HepG2 (cell line): ENCODE measurements around the gene ATG16L1. TPM values are rescaled to one million over a fixed set of nuclear protein-coding genes. Genes with fewer than 3 reads are reported as not detected.

Experiments
- ATAC-seq: fragments of 200-7000 bp; cut with Tn5 transposase; 3 replicates; pipeline ENCODE4 v1.9.1; 2020; ENCODE audit warnings: mild to moderate bottlenecking, moderate library complexity
- BruUV-seq: library from RNA; stranded (reverse); fragments of 400-500 nt; replicated peaks from 2 replicates; lab custom pipeline; 2021; lab: Mats Ljungman, UMichigan
- CTCF ChIA-PET: fragments of 300-600 bp; formaldehyde crosslinking; extraction: SDS; loops from one replicate; lab custom pipeline; 2021; ENCODE audit warnings: low total read pairs, inconsistent platforms, low intra/inter-chr PET ratio; lab: Yijun Ruan, JAX
- POLR2A ChIA-PET: fragments of 350-600 bp; sonication (Branson Sonifier 250); formaldehyde crosslinking; loops from one replicate; lab custom pipeline; 2020; ENCODE audit warnings: antibody characterized with exemption, inconsistent platforms; lab: Yijun Ruan, JAX
- DNase-seq: peaks from one replicate; pipeline ENCODE4 v3.0.0-alpha.2; 2015; ENCODE audit warnings: low spot score
- FAIRE-seq: peaks from 3 replicates; lab custom pipeline; 2011; peaks lifted over from hg19 to GRCh38; lab: Jason Lieb, UNC
- H2AFZ ChIP-seq: one replicate; pipeline ENCODE4 v1.6.1; 2011; ENCODE audit warnings: low read length, inconsistent platforms
- H3K27ac ChIP-seq: fragments of 300-600 bp; 3 replicates; pipeline ENCODE4 v1.8.0; 2011; ENCODE audit warnings: mixed run types, mild to moderate bottlenecking, mixed read lengths, low read length, inconsistent platforms; ENCODE audit not compliant: insufficient read depth; ENCODE audit errors: extremely low read length
- H3K27me3 ChIP-seq, 2 experiments: fragments of 200-600 bp in 1 of 2; 2 replicates in 1 of 2; 3 replicates in 1 of 2; pipeline versions ENCODE4 v1.6.0 to v1.8.0; 2011; ENCODE audit warnings: low read length in 2 of 2, mild to moderate bottlenecking in 2 of 2, moderate library complexity in 2 of 2, inconsistent platforms in 1 of 2; ENCODE audit not compliant: insufficient read depth in 2 of 2, control insufficient read depth in 1 of 2
- H3K36me3 ChIP-seq, 2 experiments: fragments of 200-600 bp in 1 of 2; replicated peaks in 1 of 2; 2 replicates in 1 of 2; 3 replicates in 1 of 2; pipeline versions ENCODE4 v1.5.1 to v1.8.0; 2011; ENCODE audit warnings: low read length in 2 of 2, inconsistent platforms in 1 of 2; ENCODE audit not compliant: insufficient read depth in 2 of 2, control insufficient read depth in 1 of 2
- H3K4me1 ChIP-seq: 2 replicates; pipeline ENCODE4 v1.5.1; 2012; ENCODE audit warnings: low read length, inconsistent platforms; ENCODE audit not compliant: insufficient read depth
- H3K4me2 ChIP-seq: 2 replicates; pipeline ENCODE4 v1.6.0; 2011; ENCODE audit warnings: low read depth, low read length, inconsistent platforms
- H3K4me3 ChIP-seq, 3 experiments: fragments of 200-600 bp in 1 of 3; sonication (generic), shearing (Covaris generic) in 1 of 3; replicated peaks in 1 of 3; 2 replicates each; pipeline ENCODE4 v1.5.1; 2011 to 2016; ENCODE audit warnings: low read length in 3 of 3, inconsistent platforms in 2 of 3, low read depth in 2 of 3, mild to moderate bottlenecking in 2 of 3, control low read depth in 1 of 3, mixed read lengths in 1 of 3; ENCODE audit not compliant: insufficient read depth in 1 of 3
- H3K79me2 ChIP-seq: one replicate; pipeline ENCODE4 v1.6.1; 2011; ENCODE audit warnings: low read length, inconsistent platforms; ENCODE audit not compliant: insufficient read depth
- H3K9ac ChIP-seq: 2 replicates; pipeline ENCODE4 v1.6.0; 2011; ENCODE audit warnings: mild to moderate bottlenecking, low read depth, low read length, inconsistent platforms; ENCODE audit not compliant: insufficient read depth
- H3K9me3 ChIP-seq: 2 replicates; pipeline ENCODE4 v1.5.1; 2012; ENCODE audit warnings: mild to moderate bottlenecking, low read length
- H4K20me1 ChIP-seq: 2 replicates; pipeline ENCODE4 v1.6.0; 2011; ENCODE audit warnings: inconsistent platforms, mild to moderate bottlenecking, low read length, moderate library complexity; ENCODE audit not compliant: insufficient read depth
- GATAD1 ChIP-seq: IDR thresholded peaks from 2 replicates; pipeline ENCODE4 v1.6.1; 2016; ENCODE audit warnings: missing genetic modification reagents, missing compliant biosample characterization
- HIC2 ChIP-seq: sonication (generic); formaldehyde crosslinking; IDR thresholded peaks from 2 replicates; pipeline ENCODE4 v1.9.0; 2022; ENCODE audit warnings: low read depth, missing genetic modification reagents
- HNF4A ChIP-seq: sonication (generic); formaldehyde crosslinking; IDR thresholded peaks from 2 replicates; pipeline ENCODE4 v1.4.0; 2020; ENCODE audit warnings: missing genetic modification reagents
- NFE2L2 ChIP-seq: fragments of 150-350 bp; IDR thresholded peaks from 2 replicates; pipeline ENCODE4 v1.6.1; 2014; ENCODE audit warnings: low read length
- PRMT3 ChIP-seq: sonication (generic); formaldehyde crosslinking; IDR thresholded peaks from 2 replicates; pipeline ENCODE4 v1.8.1; 2022; ENCODE audit warnings: low read depth, mild to moderate bottlenecking, moderate library complexity, missing genetic modification reagents, borderline replicate concordance
- SNRNP70 ChIP-seq: fragments of 200-400 bp; formaldehyde crosslinking; IDR thresholded peaks from 2 replicates; pipeline ENCODE4 v1.6.1; 2017; ENCODE audit warnings: mild to moderate bottlenecking, low read depth, low read length, moderate library complexity
- ZBTB7B ChIP-seq: sonication (generic); formaldehyde crosslinking; IDR thresholded peaks from 2 replicates; pipeline ENCODE4 v1.4.0; 2020; ENCODE audit warnings: missing genetic modification reagents
- ZNF136 ChIP-seq: sonication (generic); formaldehyde crosslinking; IDR thresholded peaks from 2 replicates; pipeline ENCODE4 v1.8.1; 2022; ENCODE audit warnings: low read depth, mild to moderate bottlenecking, moderate library complexity, missing genetic modification reagents
- ZNF292 ChIP-seq: sonication (generic); formaldehyde crosslinking; IDR thresholded peaks from 2 replicates; pipeline ENCODE4 v1.8.1; 2022; ENCODE audit warnings: mild to moderate bottlenecking, low read depth, missing genetic modification reagents, borderline replicate concordance
- ZNF614 ChIP-seq: IDR thresholded peaks from 2 replicates; pipeline ENCODE4 v1.6.1; 2018; ENCODE audit warnings: missing biosample characterization, missing genetic modification reagents, inconsistent platforms, borderline replicate concordance
- ZNF747 ChIP-seq: sonication (generic); formaldehyde crosslinking; IDR thresholded peaks from 2 replicates; pipeline ENCODE4 v1.8.1; 2023; ENCODE audit warnings: missing genetic modification reagents, mild to moderate bottlenecking, borderline replicate concordance
- WGBS: methylation state at CpG from one replicate; pipeline ENCODE4 v1.1.6; 2017; ENCODE audit warnings: low lambda C conversion rate; 5-methylcytosine and 5-hydroxymethylcytosine counted together
- in situ Hi-C: cut with HindIII; loops from 2 replicates; pipeline ENCODE4 v1.10.0; 2017; ENCODE audit warnings: low pct_unique_long_range_greater_than_20kb; ENCODE audit not compliant: extremely low pct_ligation_motif_present
- intact Hi-C: fragments of 100-400 bp; cut with micrococcal nuclease; formaldehyde crosslinking; loops from one replicate; pipeline ENCODE4 v1.10.0; 2022; ENCODE audit not compliant: unreplicated experiment
- polyA plus RNA-seq, 8 experiments: library from polyadenylated mRNA; depleted of rRNA in 3 of 8; stranded (reverse) in 7 of 8; unstranded in 1 of 8; fragments of >200 nt; fragmentation: Illumina TruSeq in 4 of 8; extraction: Trizol in 4 of 8; gene quantifications; 2 replicates each; pipeline versions ENCODE4 v1.2.1 to v1.2.3, GENCODE V29; 2011 to 2016; ENCODE audit warnings: low read depth in 4 of 8, missing spikeins in 1 of 8, mixed read lengths in 1 of 8; ENCODE audit not compliant: insufficient read depth in 1 of 8
- total RNA-seq, 5 experiments: library from RNA; depleted of rRNA; stranded (reverse); fragments of >200 nt; fragmentation: Illumina TruSeq; extraction: Trizol; gene quantifications; 2 replicates each; pipeline ENCODE4 v1.2.3, GENCODE V29; 2016; ENCODE audit warnings: low read depth in 1 of 5
- TF ChIP-seq, protein P1 (sequence below): sonication (generic); formaldehyde crosslinking; IDR thresholded peaks from 2 replicates; pipeline ENCODE4 v1.4.0; 2020; ENCODE audit warnings: missing genetic modification reagents, borderline replicate concordance
- TF ChIP-seq, protein P2 (sequence below): sonication (generic); formaldehyde crosslinking; IDR thresholded peaks from 2 replicates; pipeline ENCODE4 v1.4.0; 2020; ENCODE audit warnings: missing genetic modification reagents

The ATG16L1 gene
- total and polyA plus RNA-seq, 2 of the 13 experiments (the other 11 are each of a cell fraction or from before 2014, with no cell fraction given): 26.0 to 51.7 TPM

DNA sequence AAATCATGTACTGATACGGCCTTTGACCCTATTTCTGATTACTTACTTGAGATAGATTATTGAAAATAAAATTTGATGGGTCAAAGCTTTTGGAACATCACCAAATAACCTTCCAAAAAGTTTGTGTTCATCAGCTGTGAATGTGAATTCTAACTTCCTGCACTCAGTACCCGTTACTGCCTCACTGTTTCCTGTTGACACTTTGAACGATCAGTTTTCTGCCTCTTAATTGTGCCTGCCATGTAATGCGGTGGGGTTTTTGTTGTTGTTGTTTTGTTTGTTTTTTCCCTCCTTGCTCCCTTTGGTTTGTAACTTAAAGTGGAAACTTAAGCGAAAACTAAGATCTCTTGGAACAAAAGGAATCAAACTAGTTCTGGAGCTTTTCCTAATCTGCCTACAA is 18.9 kb downstream of the ATG16L1 start:
- peaks cover 40 to 95% of the 10 kb centered on the region in 2 experiments for H3K36me3 ChIP-seq
- H3K4me1 ChIP-seq: no peaks in the 10 kb centered on the region
- no peak for FAIRE-seq
- in situ Hi-C loops: no loop called here
- H3K27ac ChIP-seq: no peak overlapping the region
- H3K79me2 ChIP-seq: no peaks in the 10 kb centered on the region
- H2AFZ ChIP-seq: no peak overlapping the region
- CTCF ChIA-PET: no interaction called here
- no peak overlapping the region for H3K9ac ChIP-seq
- H3K4me3 ChIP-seq: no peak overlapping the region
- no peaks in the 10 kb centered on the region for H3K27me3 ChIP-seq
- ATAC-seq: no peak
- 97% methylated on average over 5 of the region's 5 CpGs for WGBS
- H3K4me2 ChIP-seq: no peak overlapping the region
- intact Hi-C loops: no loop called here
- no TSS peak for BruUV-seq
- POLR2A ChIA-PET: interaction anchor here (1.1 kb wide), 1 partner anchor 19 kb away, joined by 3 read pairs; the partner anchor contains the start of gene ATG16L1
- H3K9me3 ChIP-seq: no peaks in the 10 kb centered on the region
- TF ChIP-seq ZNF292 (CRISPR knock-in tag) (no peak), SNRNP70 (no peak), HIC2 (CRISPR knock-in tag) (no peak), ZBTB7B (CRISPR knock-in tag) (no peak), PRMT3 (CRISPR knock-in tag) (no peak), GATAD1 (CRISPR knock-in tag) (no peak), ZNF614 (no peak)
- H4K20me1 ChIP-seq: no peaks in the 10 kb centered on the region
- no peak for DNase-seq

DNA sequence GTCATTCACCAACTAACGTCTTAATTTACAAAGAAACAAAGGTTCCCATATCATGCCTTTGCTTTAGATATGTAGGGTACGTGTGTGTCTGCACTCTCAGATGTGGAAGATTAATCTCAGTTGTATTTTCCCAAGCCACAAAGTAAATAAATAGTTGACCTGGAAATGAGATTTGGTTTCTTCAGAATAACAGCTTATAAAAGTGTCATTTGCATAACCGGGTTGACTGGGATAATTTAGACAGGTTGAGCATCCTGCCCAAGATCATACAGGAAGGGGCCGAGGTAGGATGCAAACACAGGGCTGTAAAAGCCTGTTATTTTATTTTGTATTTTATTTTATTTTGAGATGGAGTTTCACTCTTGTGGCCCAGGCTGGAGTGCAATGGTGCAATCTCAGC is 19.5 kb downstream of the ATG16L1 start:
- in situ Hi-C loops (no loop called here), intact Hi-C loops (no loop called here)
- H3K36me3 ChIP-seq: peaks cover 41 to 95% of the 10 kb centered on the region in 2 experiments
- CTCF ChIA-PET: no interaction called here
- H3K79me2 ChIP-seq: no peaks in the 10 kb centered on the region
- H3K4me3 ChIP-seq: no peak overlapping the region
- POLR2A ChIA-PET: interaction anchor here (1.1 kb wide), 1 partner anchor 20 kb away, joined by 3 read pairs; the partner anchor contains the start of gene ATG16L1
- DNase-seq (no peak), ATAC-seq (no peak), FAIRE-seq (no peak)
- BruUV-seq: no TSS peak
- no peaks in the 10 kb centered on the region for H3K9me3 ChIP-seq
- H3K4me2 ChIP-seq: no peak overlapping the region
- no peak overlapping the region for H3K27ac ChIP-seq
- no peaks in the 10 kb centered on the region for H4K20me1 ChIP-seq
- no peak overlapping the region for H3K9ac ChIP-seq
- no peaks in the 10 kb centered on the region for H3K4me1 ChIP-seq
- H3K27me3 ChIP-seq: no peaks in the 10 kb centered on the region
- no peak overlapping the region for H2AFZ ChIP-seq
- WGBS: 98% methylated on average over 4 of the region's 4 CpGs
- TF ChIP-seq, protein P1, sequence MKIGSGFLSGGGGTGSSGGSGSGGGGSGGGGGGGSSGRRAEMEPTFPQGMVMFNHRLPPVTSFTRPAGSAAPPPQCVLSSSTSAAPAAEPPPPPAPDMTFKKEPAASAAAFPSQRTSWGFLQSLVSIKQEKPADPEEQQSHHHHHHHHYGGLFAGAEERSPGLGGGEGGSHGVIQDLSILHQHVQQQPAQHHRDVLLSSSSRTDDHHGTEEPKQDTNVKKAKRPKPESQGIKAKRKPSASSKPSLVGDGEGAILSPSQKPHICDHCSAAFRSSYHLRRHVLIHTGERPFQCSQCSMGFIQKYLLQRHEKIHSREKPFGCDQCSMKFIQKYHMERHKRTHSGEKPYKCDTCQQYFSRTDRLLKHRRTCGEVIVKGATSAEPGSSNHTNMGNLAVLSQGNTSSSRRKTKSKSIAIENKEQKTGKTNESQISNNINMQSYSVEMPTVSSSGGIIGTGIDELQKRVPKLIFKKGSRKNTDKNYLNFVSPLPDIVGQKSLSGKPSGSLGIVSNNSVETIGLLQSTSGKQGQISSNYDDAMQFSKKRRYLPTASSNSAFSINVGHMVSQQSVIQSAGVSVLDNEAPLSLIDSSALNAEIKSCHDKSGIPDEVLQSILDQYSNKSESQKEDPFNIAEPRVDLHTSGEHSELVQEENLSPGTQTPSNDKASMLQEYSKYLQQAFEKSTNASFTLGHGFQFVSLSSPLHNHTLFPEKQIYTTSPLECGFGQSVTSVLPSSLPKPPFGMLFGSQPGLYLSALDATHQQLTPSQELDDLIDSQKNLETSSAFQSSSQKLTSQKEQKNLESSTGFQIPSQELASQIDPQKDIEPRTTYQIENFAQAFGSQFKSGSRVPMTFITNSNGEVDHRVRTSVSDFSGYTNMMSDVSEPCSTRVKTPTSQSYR (CRISPR knock-in tag): no peak
- TF ChIP-seq, protein P2, sequence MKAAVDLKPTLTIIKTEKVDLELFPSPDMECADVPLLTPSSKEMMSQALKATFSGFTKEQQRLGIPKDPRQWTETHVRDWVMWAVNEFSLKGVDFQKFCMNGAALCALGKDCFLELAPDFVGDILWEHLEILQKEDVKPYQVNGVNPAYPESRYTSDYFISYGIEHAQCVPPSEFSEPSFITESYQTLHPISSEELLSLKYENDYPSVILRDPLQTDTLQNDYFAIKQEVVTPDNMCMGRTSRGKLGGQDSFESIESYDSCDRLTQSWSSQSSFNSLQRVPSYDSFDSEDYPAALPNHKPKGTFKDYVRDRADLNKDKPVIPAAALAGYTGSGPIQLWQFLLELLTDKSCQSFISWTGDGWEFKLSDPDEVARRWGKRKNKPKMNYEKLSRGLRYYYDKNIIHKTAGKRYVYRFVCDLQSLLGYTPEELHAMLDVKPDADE (CRISPR knock-in tag): no peak
- TF ChIP-seq ZNF136 (CRISPR knock-in tag): no peak
- no peak for TF ChIP-seq HNF4A (CRISPR knock-in tag)
- TF ChIP-seq NFE2L2: no peak
- no peak for TF ChIP-seq ZNF747 (CRISPR knock-in tag)
